Liver (tissue), 9 donors: ENCODE measurements around the gene CAPN2. TPM values are rescaled to one million over a fixed set of nuclear protein-coding genes. Genes with fewer than 3 reads are reported as not detected.

Source experiments
- DNase-seq: peaks from one replicate; pipeline ENCODE4 v3.0.0-alpha.2; 2017; ENCODE audit warnings: low spot score
- H3K27ac ChIP-seq, 2 donors: one replicate each; pipeline ENCODE4 v1.7.0; 2013; ENCODE audit warnings: inconsistent platforms in 2 of 2, low read length in 2 of 2, control low read depth in 1 of 2, low read depth in 1 of 2, mild to moderate bottlenecking in 1 of 2
- H3K27me3 ChIP-seq, 4 donors: one replicate each; pipeline versions ENCODE4 v1.6.1 to v1.7.0; 2013; ENCODE audit warnings: low read length in 3 of 4, inconsistent platforms in 1 of 4, mild to moderate bottlenecking in 1 of 4, moderate library complexity in 1 of 4; ENCODE audit not compliant: control insufficient read depth in 4 of 4, insufficient read depth in 4 of 4
- H3K36me3 ChIP-seq, 4 donors: one replicate each; pipeline versions ENCODE4 v1.6.1 to v1.7.0; 2013; ENCODE audit warnings: low read length in 3 of 4, mild to moderate bottlenecking in 3 of 4, low read depth in 1 of 4, moderate library complexity in 1 of 4; ENCODE audit not compliant: control insufficient read depth in 4 of 4, insufficient read depth in 3 of 4
- H3K4me1 ChIP-seq, 4 donors: one replicate each; pipeline versions ENCODE4 v1.6.1 to v1.7.0; 2013; ENCODE audit warnings: low read length in 3 of 4, mild to moderate bottlenecking in 3 of 4, moderate library complexity in 1 of 4; ENCODE audit not compliant: control insufficient read depth in 4 of 4, insufficient read depth in 4 of 4
- H3K4me3 ChIP-seq, 3 donors: one replicate each; pipeline versions ENCODE4 v1.6.1 to v1.7.0; 2013; ENCODE audit warnings: low read length in 3 of 3, control low read depth in 1 of 3, low read depth in 1 of 3, mild to moderate bottlenecking in 1 of 3
- H3K9ac ChIP-seq, 2 donors: one replicate each; pipeline ENCODE4 v1.7.0; 2013; ENCODE audit warnings: low read length in 2 of 2, mild to moderate bottlenecking in 2 of 2, moderate library complexity in 2 of 2, control low read depth in 1 of 2, low read depth in 1 of 2
- H3K9me3 ChIP-seq, 4 donors: one replicate each; pipeline versions ENCODE4 v1.6.1 to v1.7.0; 2013; ENCODE audit warnings: low read length in 3 of 4; ENCODE audit not compliant: control insufficient read depth in 4 of 4
- EGR1 ChIP-seq, 2 donors: IDR thresholded peaks; 2 replicates each; pipeline ENCODE4 v1.6.1; 2016 to 2018; ENCODE audit warnings: antibody characterized with exemption in 2 of 2, low read depth in 2 of 2
- FOXA2 ChIP-seq: IDR thresholded peaks from 2 replicates; pipeline ENCODE4 v1.6.1; 2016; ENCODE audit warnings: antibody characterized with exemption
- GABPA ChIP-seq, 2 donors: IDR thresholded peaks in 1 of 2; conservative IDR thresholded peaks in 1 of 2; 2 replicates each; pipeline ENCODE4 v1.6.1; 2016; ENCODE audit warnings: antibody characterized with exemption in 2 of 2, mild to moderate bottlenecking in 1 of 2, moderate library complexity in 1 of 2
- HNF4A ChIP-seq, 2 donors: conservative IDR thresholded peaks; 2 replicates each; pipeline ENCODE4 v1.6.1; 2016; ENCODE audit warnings: antibody characterized with exemption in 2 of 2, mild to moderate bottlenecking in 2 of 2
- HNF4G ChIP-seq: IDR thresholded peaks from 2 replicates; pipeline ENCODE4 v1.6.1; 2016; ENCODE audit warnings: antibody characterized with exemption
- JUND ChIP-seq, 2 donors: IDR thresholded peaks; 2 replicates each; pipeline ENCODE4 v1.6.1; 2016; ENCODE audit warnings: antibody characterized with exemption in 2 of 2
- RAD21 ChIP-seq, 2 donors: IDR thresholded peaks; 2 replicates each; pipeline ENCODE4 v1.6.1; 2016; ENCODE audit warnings: antibody characterized with exemption in 2 of 2, mild to moderate bottlenecking in 2 of 2
- RXRA ChIP-seq, 2 donors: IDR thresholded peaks; 2 replicates each; pipeline ENCODE4 v1.6.1; 2017 to 2018; ENCODE audit warnings: antibody characterized with exemption in 2 of 2, mild to moderate bottlenecking in 1 of 2
- SP1 ChIP-seq: IDR thresholded peaks from 2 replicates; pipeline ENCODE4 v1.6.1; 2018; ENCODE audit warnings: antibody characterized with exemption, mild to moderate bottlenecking
- TAF1 ChIP-seq: conservative IDR thresholded peaks from 2 replicates; pipeline ENCODE4 v1.6.1; 2016; ENCODE audit warnings: antibody characterized with exemption, mild to moderate bottlenecking
- YY1 ChIP-seq: IDR thresholded peaks from 2 replicates; pipeline ENCODE4 v1.6.1; 2016; ENCODE audit warnings: antibody characterized with exemption, mild to moderate bottlenecking
- WGBS: extraction: QIAGEN DNeasy Blood & Tissue Kit; methylation state at CpG from one replicate; pipeline ENCODE4 v1.1.7; 2013; 5-methylcytosine and 5-hydroxymethylcytosine counted together
- polyA plus RNA-seq, 2 donors: library from polyadenylated mRNA; stranded (reverse) in 1 of 2; unstranded in 1 of 2; fragments of 200-250 nt in 1 of 2; fragments of >200 nt in 1 of 2; fragmentation: Nextera tagmentation in 1 of 2; extraction: Ambion mirVana in 1 of 2; gene quantifications; one replicate each; pipeline versions ENCODE4 v1.2.1 to v1.2.3, GENCODE V29; 2013 to 2015
- total RNA-seq, 2 donors: library from RNA; depleted of rRNA; stranded (reverse); fragments of >200 nt; gene quantifications; one replicate each; pipeline ENCODE4 v1.2.3, GENCODE V29; 2014
- TF ChIP-seq, protein P1 (sequence below): IDR thresholded peaks from 2 replicates; pipeline ENCODE4 v1.6.1; 2016; ENCODE audit warnings: antibody characterized with exemption
- TF ChIP-seq, protein P2 (sequence below): IDR thresholded peaks from 2 replicates; pipeline ENCODE4 v1.6.1; 2016; ENCODE audit warnings: antibody characterized with exemption
- TF ChIP-seq, protein P3 (sequence below): IDR thresholded peaks from 2 replicates; pipeline ENCODE4 v1.6.1; 2016; ENCODE audit warnings: antibody characterized with exemption
- TF ChIP-seq, protein P4 (sequence below): fragments of 150-350 bp; IDR thresholded peaks from 2 replicates; pipeline ENCODE4 v1.5.1; 2017; ENCODE audit warnings: improper control_type of control experiment, low read depth, low read length; ENCODE audit not compliant: missing input control
- TF ChIP-seq, protein P5 (sequence below): IDR thresholded peaks from 2 replicates; pipeline ENCODE4 v1.6.1; 2016; ENCODE audit warnings: antibody characterized with exemption, mild to moderate bottlenecking
- donor health status: healthy.
- donor health status: healthy.
- donor health status: healthy.
- donor health status: healthy.
- donor health status: healthy.

CAPN2 gene
- total and polyA plus RNA-seq, 4 donors, result 11.2 to 20.7 (median 15.5) TPM

DNA sequence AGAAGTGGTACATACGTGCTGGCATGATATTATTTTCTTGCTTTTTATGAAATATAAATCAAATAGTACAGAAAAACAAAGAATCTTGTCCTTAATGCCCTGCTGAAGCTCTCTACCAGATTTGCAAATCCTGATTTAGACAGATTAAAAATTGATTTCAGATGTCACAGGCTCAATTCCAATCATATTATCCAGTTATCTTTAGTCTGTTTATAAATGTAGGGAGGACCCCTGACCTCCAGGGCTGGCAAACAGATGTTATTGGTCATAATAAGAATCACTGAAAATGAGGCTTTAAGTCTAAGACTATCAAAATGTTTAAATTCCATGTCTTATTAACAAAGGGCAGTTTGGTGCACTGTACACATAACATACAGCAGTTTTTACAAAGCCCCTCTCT lies 71.3 kb downstream of the CAPN2 start:
- Histone ChIP-seq H3K9ac (no peak overlapping the region), H3K9me3 (no peaks in the 10 kb centered on the region), H3K27me3 (no peaks in the 10 kb centered on the region), H3K4me1 (no peaks in the 10 kb centered on the region), H3K36me3 (peaks cover 8 to 43% (median 37%) of the 10 kb centered on the region in 4 donors), H3K27ac (no peak overlapping the region), H3K4me3 (no peak overlapping the region)
- WGBS, result 99% methylated on average over 1 of the region's 1 CpG
- DNase-seq, result no peak
- TF ChIP-seq, protein P1, sequence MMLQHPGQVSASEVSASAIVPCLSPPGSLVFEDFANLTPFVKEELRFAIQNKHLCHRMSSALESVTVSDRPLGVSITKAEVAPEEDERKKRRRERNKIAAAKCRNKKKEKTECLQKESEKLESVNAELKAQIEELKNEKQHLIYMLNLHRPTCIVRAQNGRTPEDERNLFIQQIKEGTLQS, result no peak
- TF ChIP-seq, protein P2, sequence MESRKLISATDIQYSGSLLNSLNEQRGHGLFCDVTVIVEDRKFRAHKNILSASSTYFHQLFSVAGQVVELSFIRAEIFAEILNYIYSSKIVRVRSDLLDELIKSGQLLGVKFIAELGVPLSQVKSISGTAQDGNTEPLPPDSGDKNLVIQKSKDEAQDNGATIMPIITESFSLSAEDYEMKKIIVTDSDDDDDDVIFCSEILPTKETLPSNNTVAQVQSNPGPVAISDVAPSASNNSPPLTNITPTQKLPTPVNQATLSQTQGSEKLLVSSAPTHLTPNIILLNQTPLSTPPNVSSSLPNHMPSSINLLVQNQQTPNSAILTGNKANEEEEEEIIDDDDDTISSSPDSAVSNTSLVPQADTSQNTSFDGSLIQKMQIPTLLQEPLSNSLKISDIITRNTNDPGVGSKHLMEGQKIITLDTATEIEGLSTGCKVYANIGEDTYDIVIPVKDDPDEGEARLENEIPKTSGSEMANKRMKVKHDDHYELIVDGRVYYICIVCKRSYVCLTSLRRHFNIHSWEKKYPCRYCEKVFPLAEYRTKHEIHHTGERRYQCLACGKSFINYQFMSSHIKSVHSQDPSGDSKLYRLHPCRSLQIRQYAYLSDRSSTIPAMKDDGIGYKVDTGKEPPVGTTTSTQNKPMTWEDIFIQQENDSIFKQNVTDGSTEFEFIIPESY, result no peak
- no peak for TF ChIP-seq GABPA (IDR thresholded peaks at IDR 0.05 in 1 of 2, conservative IDR thresholded peaks at IDR 0.05 in 1 of 2)
- no peak for TF ChIP-seq FOXA2
- TF ChIP-seq, protein P3, sequence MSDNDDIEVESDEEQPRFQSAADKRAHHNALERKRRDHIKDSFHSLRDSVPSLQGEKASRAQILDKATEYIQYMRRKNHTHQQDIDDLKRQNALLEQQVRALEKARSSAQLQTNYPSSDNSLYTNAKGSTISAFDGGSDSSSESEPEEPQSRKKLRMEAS, result no peak
- no peak for TF ChIP-seq EGR1 (IDR thresholded peaks at IDR 0.05; ENCODE audit: low read depth in 2 of 2)
- no peak for TF ChIP-seq HNF4G
- TF ChIP-seq, protein P4, sequence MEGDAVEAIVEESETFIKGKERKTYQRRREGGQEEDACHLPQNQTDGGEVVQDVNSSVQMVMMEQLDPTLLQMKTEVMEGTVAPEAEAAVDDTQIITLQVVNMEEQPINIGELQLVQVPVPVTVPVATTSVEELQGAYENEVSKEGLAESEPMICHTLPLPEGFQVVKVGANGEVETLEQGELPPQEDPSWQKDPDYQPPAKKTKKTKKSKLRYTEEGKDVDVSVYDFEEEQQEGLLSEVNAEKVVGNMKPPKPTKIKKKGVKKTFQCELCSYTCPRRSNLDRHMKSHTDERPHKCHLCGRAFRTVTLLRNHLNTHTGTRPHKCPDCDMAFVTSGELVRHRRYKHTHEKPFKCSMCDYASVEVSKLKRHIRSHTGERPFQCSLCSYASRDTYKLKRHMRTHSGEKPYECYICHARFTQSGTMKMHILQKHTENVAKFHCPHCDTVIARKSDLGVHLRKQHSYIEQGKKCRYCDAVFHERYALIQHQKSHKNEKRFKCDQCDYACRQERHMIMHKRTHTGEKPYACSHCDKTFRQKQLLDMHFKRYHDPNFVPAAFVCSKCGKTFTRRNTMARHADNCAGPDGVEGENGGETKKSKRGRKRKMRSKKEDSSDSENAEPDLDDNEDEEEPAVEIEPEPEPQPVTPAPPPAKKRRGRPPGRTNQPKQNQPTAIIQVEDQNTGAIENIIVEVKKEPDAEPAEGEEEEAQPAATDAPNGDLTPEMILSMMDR, result no peak
- TF ChIP-seq, protein P5, sequence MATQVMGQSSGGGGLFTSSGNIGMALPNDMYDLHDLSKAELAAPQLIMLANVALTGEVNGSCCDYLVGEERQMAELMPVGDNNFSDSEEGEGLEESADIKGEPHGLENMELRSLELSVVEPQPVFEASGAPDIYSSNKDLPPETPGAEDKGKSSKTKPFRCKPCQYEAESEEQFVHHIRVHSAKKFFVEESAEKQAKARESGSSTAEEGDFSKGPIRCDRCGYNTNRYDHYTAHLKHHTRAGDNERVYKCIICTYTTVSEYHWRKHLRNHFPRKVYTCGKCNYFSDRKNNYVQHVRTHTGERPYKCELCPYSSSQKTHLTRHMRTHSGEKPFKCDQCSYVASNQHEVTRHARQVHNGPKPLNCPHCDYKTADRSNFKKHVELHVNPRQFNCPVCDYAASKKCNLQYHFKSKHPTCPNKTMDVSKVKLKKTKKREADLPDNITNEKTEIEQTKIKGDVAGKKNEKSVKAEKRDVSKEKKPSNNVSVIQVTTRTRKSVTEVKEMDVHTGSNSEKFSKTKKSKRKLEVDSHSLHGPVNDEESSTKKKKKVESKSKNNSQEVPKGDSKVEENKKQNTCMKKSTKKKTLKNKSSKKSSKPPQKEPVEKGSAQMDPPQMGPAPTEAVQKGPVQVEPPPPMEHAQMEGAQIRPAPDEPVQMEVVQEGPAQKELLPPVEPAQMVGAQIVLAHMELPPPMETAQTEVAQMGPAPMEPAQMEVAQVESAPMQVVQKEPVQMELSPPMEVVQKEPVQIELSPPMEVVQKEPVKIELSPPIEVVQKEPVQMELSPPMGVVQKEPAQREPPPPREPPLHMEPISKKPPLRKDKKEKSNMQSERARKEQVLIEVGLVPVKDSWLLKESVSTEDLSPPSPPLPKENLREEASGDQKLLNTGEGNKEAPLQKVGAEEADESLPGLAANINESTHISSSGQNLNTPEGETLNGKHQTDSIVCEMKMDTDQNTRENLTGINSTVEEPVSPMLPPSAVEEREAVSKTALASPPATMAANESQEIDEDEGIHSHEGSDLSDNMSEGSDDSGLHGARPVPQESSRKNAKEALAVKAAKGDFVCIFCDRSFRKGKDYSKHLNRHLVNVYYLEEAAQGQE, result no peak
- TF ChIP-seq YY1, result no peak
- TF ChIP-seq HNF4A (conservative IDR thresholded peaks at IDR 0.05), result no peak
- no peak for TF ChIP-seq RAD21 (IDR thresholded peaks at IDR 0.05)
- TF ChIP-seq SP1, result no peak
- TF ChIP-seq JUND (IDR thresholded peaks at IDR 0.05), result no peak
- TF ChIP-seq TAF1, result no peak

DNA sequence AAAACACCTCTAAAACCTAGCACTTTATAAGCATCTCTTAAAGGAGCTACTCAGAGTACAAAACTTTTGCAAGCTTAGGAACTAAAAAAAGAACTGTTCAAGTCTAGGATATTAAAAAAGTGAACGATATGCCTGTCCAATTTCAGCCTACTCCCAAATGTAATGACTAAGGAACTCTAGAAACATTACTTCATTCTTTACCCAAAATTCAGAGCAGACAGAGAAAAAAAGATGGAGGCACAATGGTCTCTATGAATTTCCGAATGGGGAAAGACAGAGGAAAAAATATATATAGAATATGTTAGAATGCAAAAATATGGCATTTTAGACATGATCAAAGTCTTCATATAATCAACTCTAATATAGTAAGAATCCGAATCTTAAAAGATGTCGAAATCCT lies 72.2 kb downstream of the CAPN2 start:
- Histone ChIP-seq H3K9me3 (no peaks in the 10 kb centered on the region), H3K27ac (no peak overlapping the region), H3K27me3 (no peaks in the 10 kb centered on the region), H3K4me3 (no peak overlapping the region), H3K9ac (no peak overlapping the region), H3K36me3 (peaks cover 6 to 43% (median 36%) of the 10 kb centered on the region in 4 donors), H3K4me1 (no peaks in the 10 kb centered on the region)
- TF ChIP-seq, protein P4, result no peak
- TF ChIP-seq, protein P5, result no peak
- TF ChIP-seq TAF1 (no peak), RXRA (IDR thresholded peaks at IDR 0.05) (no peak), FOXA2 (no peak), HNF4A (conservative IDR thresholded peaks at IDR 0.05) (no peak)
- TF ChIP-seq, protein P1, result no peak
- TF ChIP-seq, protein P3, result no peak
- WGBS, result 96% methylated on average over 4 of the region's 4 CpGs
- no peak for DNase-seq
